GM23248 (cell line): ENCODE measurements around the gene STRADA. TPM values are rescaled to one million over a fixed set of nuclear protein-coding genes. Genes with fewer than 3 reads are reported as not detected.

Source experiments
- DNase-seq: peaks from one replicate; pipeline ENCODE4 v3.0.0-alpha.2; 2015
- H2AFZ ChIP-seq: fragments of 200-600 bp; sonication (generic); 2 replicates; pipeline ENCODE4 v1.6.1; 2016; ENCODE audit warnings: antibody characterized with exemption
- H3F3A ChIP-seq: fragments of 200-600 bp; sonication (generic); 2 replicates; pipeline ENCODE4 v1.6.1; 2016; ENCODE audit warnings: mild to moderate bottlenecking, antibody characterized with exemption, mixed run types; ENCODE audit not compliant: insufficient read depth
- H3K27ac ChIP-seq: fragments of 200-600 bp; sonication (generic); 2 replicates; pipeline ENCODE4 v1.5.1; 2016; ENCODE audit warnings: mild to moderate bottlenecking
- H3K27me3 ChIP-seq: fragments of 200-600 bp; sonication (generic); replicated peaks from 2 replicates; pipeline ENCODE4 v1.6.1; 2016; ENCODE audit warnings: mild to moderate bottlenecking; ENCODE audit not compliant: insufficient read depth
- H3K36me3 ChIP-seq: fragments of 200-600 bp; sonication (generic); 2 replicates; pipeline ENCODE4 v1.6.1; 2016; ENCODE audit warnings: low read depth, mild to moderate bottlenecking
- H3K4me1 ChIP-seq: fragments of 200-600 bp; sonication (generic); 2 replicates; pipeline ENCODE4 v1.6.1; 2016; ENCODE audit warnings: mild to moderate bottlenecking; ENCODE audit not compliant: insufficient read depth
- H3K4me2 ChIP-seq: fragments of 200-600 bp; sonication (generic); one replicate; pipeline ENCODE4 v1.6.1; 2016; ENCODE audit warnings: mild to moderate bottlenecking; ENCODE audit not compliant: unreplicated experiment
- H3K4me3 ChIP-seq: fragments of 200-600 bp; sonication (generic); 2 replicates; pipeline ENCODE4 v1.5.1; 2016; ENCODE audit warnings: mild to moderate bottlenecking
- H3K79me2 ChIP-seq: fragments of 200-600 bp; sonication (generic); 2 replicates; pipeline ENCODE4 v1.6.1; 2016; ENCODE audit warnings: mild to moderate bottlenecking; ENCODE audit not compliant: insufficient read depth
- H3K9ac ChIP-seq: fragments of 200-600 bp; sonication (generic); 2 replicates; pipeline ENCODE4 v1.6.1; 2016; ENCODE audit warnings: mild to moderate bottlenecking
- H3K9me2 ChIP-seq: fragments of 200-600 bp; sonication (generic); 2 replicates; pipeline ENCODE4 v1.6.1; 2016; ENCODE audit warnings: mixed run types, mild to moderate bottlenecking, moderate library complexity; ENCODE audit not compliant: insufficient read depth
- H3K9me3 ChIP-seq: fragments of 200-600 bp; sonication (generic); one replicate; pipeline ENCODE4 v1.6.1; 2017; ENCODE audit warnings: low read depth
- H4K20me1 ChIP-seq: fragments of 200-600 bp; sonication (generic); 2 replicates; pipeline ENCODE4 v1.6.0; 2016; ENCODE audit not compliant: insufficient read depth
- EZH2 ChIP-seq: fragments of 200-600 bp; sonication (generic); IDR thresholded peaks from 2 replicates; pipeline ENCODE4 v1.6.1; 2018; ENCODE audit warnings: antibody characterized with exemption, mild to moderate bottlenecking; ENCODE audit not compliant: insufficient read depth, poor library complexity, severe bottlenecking
- EZH2phosphoT487 ChIP-seq: fragments of 200-600 bp; sonication (generic); IDR thresholded peaks from 2 replicates; pipeline ENCODE4 v1.6.1; 2018; ENCODE audit warnings: antibody characterized with exemption, moderate library complexity, mild to moderate bottlenecking, low read depth; ENCODE audit not compliant: insufficient read depth
- WGBS, 2 experiments: methylation state at CpG; one replicate each; pipeline ENCODE4 v1.1.6; 2015 to 2017; ENCODE audit warnings: low lambda C conversion rate in 2 of 2, low coverage in 1 of 2; ENCODE audit errors: missing lambda C conversion rate in 2 of 2; 5-methylcytosine and 5-hydroxymethylcytosine counted together
- in situ Hi-C: fragments of 300-500 bp; cut with MboI; formaldehyde crosslinking; loops from 2 replicates; pipeline ENCODE4 v1.15.0; 2020
- polyA plus RNA-seq: library from polyadenylated mRNA; unstranded; fragments of >200 nt; fragmentation: Nextera tagmentation; extraction: Ambion mirVana; gene quantifications from 2 replicates; pipeline ENCODE4 v1.2.1, GENCODE V29; 2016
- total RNA-seq: library from RNA; depleted of rRNA; stranded (reverse); fragments of >200 nt; shearing (Covaris generic); gene quantifications from 2 replicates; pipeline ENCODE4 v1.2.3, GENCODE V29; 2014

Gene STRADA
- total and polyA plus RNA-seq, 2 experiments from 2014 or later, result 15.7 to 22.3 TPM

GRCh38 chr17:63704836-63705235 lies 36.8 kb downstream of the STRADA start:
- Histone ChIP-seq H3K9me2 (no peaks in the 10 kb centered on the region), H3K27me3 (no peaks in the 10 kb centered on the region), H2AFZ (no peak overlapping the region), H3K79me2 (no peaks in the 10 kb centered on the region), H3K27ac (no peak overlapping the region), H3K9me3 (no peaks in the 10 kb centered on the region), H3K9ac (no peak overlapping the region), H3K36me3 (peaks cover 15% of the 10 kb centered on the region; the same call in 1 of the 2 replicates), H3K4me1 (0 out of 2 replicates have a peak, but pooled peaks cover 4% of the 10 kb centered on the region), H3K4me2 (no peak overlapping the region), H3K4me3 (no peak overlapping the region), H4K20me1 (no peaks in the 10 kb centered on the region), H3F3A (peaks cover 5% of the 10 kb centered on the region; the same call in 1 of the 2 replicates)
- WGBS, 2 experiments, result 89 to 91% methylated on average over 9 of the region's 9 CpGs
- DNase-seq, result no peak
- TF ChIP-seq EZH2, result no peak
- TF ChIP-seq EZH2phosphoT487, result no peak
- in situ Hi-C loops, result no loop called here

- no peak for DNase-seq
- Histone ChIP-seq H3K9ac (no peak overlapping the region), H3K4me1 (0 out of 2 replicates have a peak, but pooled peaks cover 4% of the 10 kb centered on the region), H3K9me3 (no peaks in the 10 kb centered on the region), H3K36me3 (peaks cover 10% of the 10 kb centered on the region; the same call in 1 of the 2 replicates), H3K4me3 (no peak overlapping the region), H3K27me3 (no peaks in the 10 kb centered on the region), H2AFZ (no peak overlapping the region), H4K20me1 (no peaks in the 10 kb centered on the region), H3K27ac (no peak overlapping the region), H3K4me2 (no peak overlapping the region), H3K9me2 (no peaks in the 10 kb centered on the region), H3K79me2 (no peaks in the 10 kb centered on the region), H3F3A (peaks cover 5% of the 10 kb centered on the region; the same call in 1 of the 2 replicates)
- in situ Hi-C loops, result no loop called here
- 94 to 95% methylated on average over 5 to 11 of the region's 11 CpGs for WGBS, 2 experiments
- TF ChIP-seq EZH2, result no peak
- no peak for TF ChIP-seq EZH2phosphoT487
Measured at GRCh38 chr17:63704259-63704576, 37.4 kb downstream of the STRADA start.

- no peaks in the 10 kb centered on the region for H3K79me2 ChIP-seq
- H3F3A ChIP-seq, result peaks cover 5% of the 10 kb centered on the region; the same call in 1 of the 2 replicates
- H3K4me3 ChIP-seq, result no peak overlapping the region
- TF ChIP-seq EZH2phosphoT487, result no peak
- no peak for TF ChIP-seq EZH2
- H4K20me1 ChIP-seq, result no peaks in the 10 kb centered on the region
- no peak overlapping the region for H3K4me2 ChIP-seq
- no peak overlapping the region for H2AFZ ChIP-seq
- peaks cover 5% of the 10 kb centered on the region; the same call in 1 of the 2 replicates for H3K36me3 ChIP-seq
- H3K9ac ChIP-seq, result no peak overlapping the region
- 96% methylated on average over 16 of the region's 16 CpGs for WGBS, 2 experiments
- H3K4me1 ChIP-seq, result 0 out of 2 replicates have a peak, but pooled peaks cover 4% of the 10 kb centered on the region
- H3K27ac ChIP-seq, result no peak overlapping the region
- in situ Hi-C loops, result no loop called here
- no peak for DNase-seq
- no peaks in the 10 kb centered on the region for H3K9me3 ChIP-seq
- H3K27me3 ChIP-seq, result no peaks in the 10 kb centered on the region
- H3K9me2 ChIP-seq, result no peaks in the 10 kb centered on the region
Measured at GRCh38 chr17:63703556-63704258, 37.9 kb downstream of the STRADA start.

DNA sequence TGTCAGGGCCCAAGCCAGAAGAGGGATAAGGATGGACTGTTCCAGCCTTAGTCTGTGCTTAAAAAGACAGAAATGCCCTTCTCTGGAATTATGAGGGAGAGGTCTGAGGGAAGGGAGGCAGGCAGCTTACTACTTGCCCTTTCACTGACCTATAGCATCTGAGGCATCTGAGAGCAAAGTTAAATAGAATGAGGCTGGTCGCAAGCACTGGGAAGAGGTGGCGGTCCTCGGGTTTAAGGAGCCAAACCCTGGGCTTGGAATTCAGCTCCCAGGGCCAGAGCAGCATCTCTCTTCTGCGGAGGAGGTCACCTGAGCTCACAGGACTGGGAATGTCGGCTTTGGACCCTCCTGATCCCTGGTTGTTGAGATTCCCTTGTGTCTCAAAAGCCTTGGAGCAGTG lies 38.6 kb downstream of the STRADA start:
- Histone ChIP-seq H4K20me1 (no peaks in the 10 kb centered on the region), H2AFZ (no peak overlapping the region), H3K4me3 (no peak overlapping the region), H3K79me2 (no peaks in the 10 kb centered on the region), H3K9me3 (no peaks in the 10 kb centered on the region), H3K9me2 (no peaks in the 10 kb centered on the region), H3K9ac (no peak overlapping the region), H3K27me3 (no peaks in the 10 kb centered on the region), H3K4me2 (no peak overlapping the region), H3K27ac (no peak overlapping the region), H3K36me3 (no peaks in the 10 kb centered on the region), H3F3A (peaks cover 5% of the 10 kb centered on the region; the same call in 1 of the 2 replicates), H3K4me1 (0 out of 2 replicates have a peak, but pooled peaks cover 4% of the 10 kb centered on the region)
- no peak for DNase-seq
- TF ChIP-seq EZH2phosphoT487, result no peak
- no peak for TF ChIP-seq EZH2
- WGBS, 2 experiments, result 87 to 92% methylated on average over 5 of the region's 5 CpGs
- in situ Hi-C loops, result no loop called here
